Measurements from ENCODE around the gene TKFC. TPM values are rescaled to one million over a fixed set of nuclear protein-coding genes. Genes with fewer than 3 reads are reported as not detected.

TKFC gene
- total RNA-seq, 6 experiments from 2014 or later: 36.6 to 216 (median 124) TPM

DNA sequence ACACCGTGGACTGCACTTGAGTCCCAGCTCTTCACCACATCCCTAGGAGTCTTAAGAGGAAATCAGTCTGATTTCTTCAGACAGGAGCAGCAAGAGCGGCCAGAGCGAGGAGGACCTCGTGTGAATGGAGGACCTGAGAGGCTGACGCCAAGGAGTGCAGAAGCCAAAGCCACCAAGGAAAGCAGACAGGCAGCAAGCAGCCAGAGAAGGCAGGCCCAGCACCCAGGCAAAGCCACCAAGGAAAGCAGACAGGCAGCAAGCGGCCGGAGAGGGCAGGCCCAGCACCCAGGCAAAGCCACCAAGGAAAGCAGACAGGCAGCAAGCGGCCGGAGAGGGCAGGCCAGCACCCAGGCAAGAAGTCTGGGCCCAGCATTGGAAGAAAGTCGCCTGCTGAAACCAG, 16.9 kb downstream of the TKFC start:
- ATAC-seq: no peak
- WGBS (ENCODE audit: insufficient coverage, low coverage, low lambda C conversion rate, missing lambda C conversion rate): 94% methylated on average over 4 of the region's 10 CpGs
- intact Hi-C loops (cut with DNase I): no loop called here
- no peak overlapping the region for H3K27ac ChIP-seq
- no peaks in the 10 kb centered on the region for H3K27me3 ChIP-seq
- H3K36me3 ChIP-seq: peaks cover 0 to 17% (median 2%) of the 10 kb centered on the region in 4 donors
- TF ChIP-seq CTCF (IDR thresholded peaks at IDR 0.05): no peak
- TF ChIP-seq POLR2A (IDR thresholded peaks at IDR 0.05): no peak
- H3K4me1 ChIP-seq: peaks cover 0 to 20% (median 0%) of the 10 kb centered on the region in 4 donors
- H3K9me3 ChIP-seq: no peaks in the 10 kb centered on the region
- no peak overlapping the region for H3K4me3 ChIP-seq
- no peak for DNase-seq

DNA sequence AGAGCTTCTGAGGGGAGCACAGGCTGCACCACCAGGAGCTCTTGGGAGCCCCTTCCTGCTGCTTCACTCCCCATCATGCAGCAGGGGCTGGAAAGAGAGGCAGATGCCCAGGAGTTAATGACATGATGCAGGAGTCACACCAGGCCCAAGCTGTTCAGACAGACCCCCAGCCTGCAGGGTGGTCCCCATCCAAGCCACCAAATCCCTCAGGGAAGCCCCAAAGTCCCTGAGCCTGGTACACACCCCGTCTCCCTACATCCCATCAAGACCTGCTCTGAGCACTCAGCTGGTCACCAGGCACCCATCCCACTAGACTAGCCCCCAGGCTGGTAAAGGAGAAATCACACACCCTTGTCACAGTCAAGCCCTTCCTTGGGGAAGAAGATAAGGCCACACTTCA, 17.3 kb downstream of the TKFC start:
- Histone ChIP-seq H3K4me1 (peaks cover 0 to 20% (median 0%) of the 10 kb centered on the region in 4 donors), H3K9me3 (no peaks in the 10 kb centered on the region), H3K36me3 (peaks cover 0 to 17% (median 2%) of the 10 kb centered on the region in 4 donors), H3K27me3 (no peaks in the 10 kb centered on the region), H3K4me3 (no peak overlapping the region), H3K27ac (no peak overlapping the region)
- TF ChIP-seq CTCF (IDR thresholded peaks at IDR 0.05) (no peak), POLR2A (IDR thresholded peaks at IDR 0.05) (no peak)
- DNase-seq (no peak), ATAC-seq (no peak)
- no CpG with 5 or more reads among the region's 1 CpG for WGBS (ENCODE audit: insufficient coverage, low coverage, low lambda C conversion rate, missing lambda C conversion rate)
- intact Hi-C loops (cut with DNase I): no loop called here

DNA sequence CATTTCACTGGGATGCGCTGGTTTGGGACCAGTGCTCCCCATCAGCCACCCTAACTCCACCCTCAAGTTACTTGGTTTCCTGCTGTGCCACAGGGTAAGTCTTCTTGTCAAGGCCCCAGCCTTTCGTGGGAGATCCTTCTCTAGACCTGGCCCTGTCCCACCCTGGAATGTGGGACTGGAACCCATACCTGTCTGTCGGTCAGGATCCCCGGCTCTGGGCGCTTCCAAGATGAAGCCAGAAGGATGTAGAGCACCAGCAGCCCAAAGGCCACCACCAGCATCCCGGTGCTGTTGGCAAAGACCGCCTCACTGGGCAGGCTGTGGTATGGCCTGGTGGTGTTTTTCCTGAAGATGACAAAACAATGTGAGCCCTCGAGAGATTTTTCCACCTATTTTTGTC, 17.8 kb downstream of the TKFC start:
- ATAC-seq (no peak), DNase-seq (no peak)
- Histone ChIP-seq H3K9me3 (no peaks in the 10 kb centered on the region), H3K27ac (no peak overlapping the region), H3K36me3 (peaks cover 0 to 17% (median 2%) of the 10 kb centered on the region in 4 donors), H3K4me3 (no peak overlapping the region), H3K27me3 (no peaks in the 10 kb centered on the region), H3K4me1 (peaks cover 0 to 20% (median 0%) of the 10 kb centered on the region in 4 donors)
- intact Hi-C loops (cut with DNase I): no loop called here
- TF ChIP-seq POLR2A (IDR thresholded peaks at IDR 0.05) (no peak), CTCF (IDR thresholded peaks at IDR 0.05) (no peak)
- whole genome bisulfite sequencing (ENCODE audit: insufficient coverage, low coverage, low lambda C conversion rate, missing lambda C conversion rate): 80% methylated on average over 1 of the region's 8 CpGs

DNA sequence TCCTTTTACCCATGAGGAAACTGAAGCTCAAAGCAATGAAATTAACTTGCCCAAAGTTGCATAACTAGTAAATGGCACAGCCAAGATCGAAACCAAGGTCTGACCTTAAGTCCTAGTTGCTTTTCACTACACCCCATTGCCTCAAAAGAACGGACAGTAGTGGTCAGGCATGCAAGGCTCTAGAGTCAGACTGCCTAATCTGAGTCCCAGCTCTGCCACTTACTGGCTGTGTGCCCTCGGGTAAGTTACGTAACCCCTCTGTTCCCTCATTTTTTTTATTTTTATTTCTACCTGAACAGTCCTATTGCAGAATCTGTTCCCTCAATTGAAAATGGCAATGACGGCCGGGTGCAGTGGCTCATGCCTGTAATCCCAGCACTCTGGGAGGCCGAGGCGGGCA, 19.0 kb downstream of the TKFC start:
- intact Hi-C loops (cut with DNase I): no loop called here
- TF ChIP-seq CTCF (IDR thresholded peaks at IDR 0.05): no peak
- no peak for TF ChIP-seq POLR2A (IDR thresholded peaks at IDR 0.05)
- ATAC-seq: peak in 1 of 4 donors; percentile 41
- no peaks in the 10 kb centered on the region for H3K27me3 ChIP-seq
- peaks cover 0 to 17% (median 2%) of the 10 kb centered on the region in 4 donors for H3K36me3 ChIP-seq
- no peaks in the 10 kb centered on the region for H3K9me3 ChIP-seq
- H3K4me1 ChIP-seq: peaks cover 0 to 20% (median 0%) of the 10 kb centered on the region in 4 donors
- H3K4me3 ChIP-seq: no peak overlapping the region
- 47% methylated on average over 8 of the region's 8 CpGs for WGBS (ENCODE audit: insufficient coverage, low coverage, low lambda C conversion rate, missing lambda C conversion rate)
- DNase-seq: peak in 1 of 3 donors; percentile 68
- H3K27ac ChIP-seq: no peak overlapping the region

Measured in right lobe of liver (tissue), 6 donors.